Gastrocnemius medialis (tissue), 4 donors: ENCODE results near the gene ADARB2. TPM values are rescaled to one million over a fixed set of nuclear protein-coding genes. Genes with fewer than 3 reads are reported as not detected.

ENCODE experiments used
- ATAC-seq, 2 donors: fragments of 150-250 bp; one replicate each; pipeline ENCODE4 v1.9.1; 2016
- DNase-seq, 2 donors: peaks; one replicate each; pipeline ENCODE4 v3.0.0-alpha.2; 2019
- H3K27ac ChIP-seq, 4 donors: fragments of 200-600 bp; sonication (generic); 1 replicate in 1 of 4; 2 replicates in 3 of 4; pipeline ENCODE4 v1.5.1; 2016 to 2018; ENCODE audit warnings: mild to moderate bottlenecking in 2 of 4, moderate library complexity in 1 of 4
- H3K27me3 ChIP-seq, 3 donors: fragments of 200-600 bp; sonication (generic) in 2 of 3; 1 replicate in 1 of 3; 2 replicates in 2 of 3; pipeline versions ENCODE4 v1.5.1 to v1.6.0; 2016 to 2019; ENCODE audit warnings: mild to moderate bottlenecking in 1 of 3, moderate library complexity in 1 of 3
- H3K36me3 ChIP-seq, 2 donors: fragments of 200-600 bp; sonication (generic) in 1 of 2; one replicate each; pipeline ENCODE4 v1.5.1; 2017 to 2018
- H3K4me1 ChIP-seq, 2 donors: fragments of 200-600 bp; sonication (generic) in 1 of 2; one replicate each; pipeline ENCODE4 v1.5.1; 2016 to 2017; ENCODE audit warnings: mild to moderate bottlenecking in 2 of 2
- H3K4me3 ChIP-seq, 4 donors: fragments of 200-600 bp; sonication (generic) in 3 of 4; 1 replicate in 1 of 4; 2 replicates in 3 of 4; pipeline ENCODE4 v1.5.1; 2016 to 2019; ENCODE audit warnings: mild to moderate bottlenecking in 2 of 4
- H3K9me3 ChIP-seq, 3 donors: fragments of 200-600 bp; sonication (generic) in 2 of 3; 1 replicate in 1 of 3; 2 replicates in 2 of 3; pipeline ENCODE4 v1.5.1; 2016 to 2019
- CTCF ChIP-seq, 5 experiments: fragments of 450-650 bp in 3 of 5; fragments of 200-600 bp in 2 of 5; sonication (generic) in 2 of 5; IDR thresholded peaks in 4 of 5; conservative IDR thresholded peaks in 1 of 5; 1 replicate in 4 of 5; 2 replicates in 1 of 5; pipeline ENCODE4 v1.5.1; 2016 to 2019; ENCODE audit warnings: antibody characterized with exemption in 5 of 5, mild to moderate bottlenecking in 3 of 5, moderate library complexity in 3 of 5
- POLR2A ChIP-seq, 2 donors: fragments of 450-650 bp; IDR thresholded peaks; one replicate each; pipeline ENCODE4 v1.6.1; 2017; ENCODE audit warnings: antibody characterized with exemption in 2 of 2, mild to moderate bottlenecking in 2 of 2, moderate library complexity in 2 of 2
- in situ Hi-C, 4 donors: fragments of 200-750 bp; cut with MboI; loops; one replicate each; pipeline versions ENCODE4 v1.15.0 to v1.8.0; 2017; ENCODE audit warnings: low sequenced_read_pairs in 4 of 4
- intact Hi-C: fragments of 100-400 bp; cut with DNase I; formaldehyde crosslinking; loops from one replicate; pipeline ENCODE4 v1.15.1; 2023; ENCODE audit warnings: low total_unique reads
- total RNA-seq, 4 donors: library from RNA; depleted of rRNA; stranded (reverse); fragments of >200 nt; gene quantifications; one replicate each; pipeline versions ENCODE4 v1.1.0 to v1.2.3, GENCODE V29; 2016

The ADARB2 gene
- total RNA-seq, 4 donors from 2014 or later = 0.07 to 0.87 (median 0.10) TPM

DNA sequence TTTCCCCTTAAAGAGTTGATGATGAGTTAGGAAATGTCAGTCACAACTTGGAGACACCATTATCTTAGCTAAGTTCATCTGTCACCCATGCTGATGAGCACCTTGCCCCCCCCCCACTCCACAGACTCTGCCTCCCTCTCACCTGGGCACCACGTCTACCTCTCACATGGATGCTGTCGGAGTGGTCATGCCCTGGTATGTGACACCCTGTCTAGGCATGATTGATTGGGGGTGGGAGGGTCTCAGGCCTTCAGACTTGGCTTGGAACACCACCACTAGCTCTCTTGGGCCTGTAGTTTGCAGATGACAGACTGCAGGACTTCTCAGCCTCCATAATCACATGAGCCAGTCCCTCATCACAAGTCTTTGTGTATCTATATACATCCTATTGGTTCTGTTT, 603.2 kb downstream of the ADARB2 start:
- no peak for TF ChIP-seq CTCF (IDR thresholded peaks at IDR 0.05 in 4 of 5, conservative IDR thresholded peaks at IDR 0.05 in 1 of 5)
- TF ChIP-seq POLR2A (IDR thresholded peaks at IDR 0.05) = no peak
- no peak for ATAC-seq
- intact Hi-C loops (no loop called here), in situ Hi-C loops (no loop called here)
- Histone ChIP-seq H3K9me3 (no peaks in the 10 kb centered on the region), H3K27ac (no peak overlapping the region), H3K4me3 (no peak overlapping the region), H3K4me1 (no peaks in the 10 kb centered on the region), H3K27me3 (no peaks in the 10 kb centered on the region), H3K36me3 (peaks cover 2 to 28% of the 10 kb centered on the region in 2 donors)
- DNase-seq = no peak

DNA sequence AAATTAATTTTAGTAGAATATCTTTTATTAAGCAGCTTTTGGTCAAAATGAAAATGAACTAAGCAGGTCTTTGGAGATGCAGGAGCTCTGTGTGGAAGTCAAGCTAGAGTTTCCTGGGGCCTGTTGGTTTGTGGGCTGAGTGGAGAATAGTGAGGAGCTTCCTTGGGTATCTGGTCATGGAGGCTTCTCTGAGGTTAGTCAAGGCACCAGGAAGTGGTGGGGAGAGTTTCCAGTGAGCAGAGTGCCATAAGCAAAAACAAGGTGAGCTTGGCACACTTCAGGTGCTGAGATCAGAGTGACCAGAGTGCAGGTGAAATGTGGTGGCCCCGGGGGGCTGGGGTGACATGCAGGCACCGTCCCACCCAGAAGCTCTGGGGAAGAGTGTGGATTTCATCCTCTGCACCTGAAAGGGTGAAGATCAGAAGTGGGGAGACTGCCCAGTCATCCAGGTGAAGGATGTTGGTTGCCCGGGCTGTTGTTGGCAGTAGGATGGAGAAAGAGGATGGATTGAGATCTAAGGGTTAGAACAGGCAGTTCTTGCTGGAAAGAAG, 603.8 kb downstream of the ADARB2 start:
- Histone ChIP-seq H3K27me3 (no peaks in the 10 kb centered on the region), H3K36me3 (peaks cover 3 to 33% of the 10 kb centered on the region in 2 donors), H3K4me3 (no peak overlapping the region), H3K27ac (no peak overlapping the region), H3K9me3 (no peaks in the 10 kb centered on the region), H3K4me1 (no peaks in the 10 kb centered on the region)
- ATAC-seq = no peak
- in situ Hi-C loops (no loop called here), intact Hi-C loops (no loop called here)
- TF ChIP-seq CTCF (IDR thresholded peaks at IDR 0.05 in 4 of 5, conservative IDR thresholded peaks at IDR 0.05 in 1 of 5) (no peak), POLR2A (IDR thresholded peaks at IDR 0.05) (no peak)
- no peak for DNase-seq

- no peak for ATAC-seq
- Histone ChIP-seq H3K27ac (no peak overlapping the region), H3K9me3 (no peaks in the 10 kb centered on the region), H3K4me3 (no peak overlapping the region), H3K27me3 (no peaks in the 10 kb centered on the region), H3K36me3 (peaks cover 3 to 33% of the 10 kb centered on the region in 2 donors), H3K4me1 (no peaks in the 10 kb centered on the region)
- no peak for TF ChIP-seq CTCF (IDR thresholded peaks at IDR 0.05 in 4 of 5, conservative IDR thresholded peaks at IDR 0.05 in 1 of 5)
- TF ChIP-seq POLR2A (IDR thresholded peaks at IDR 0.05) = no peak
- in situ Hi-C loops (no loop called here), intact Hi-C loops (no loop called here)
- DNase-seq = no peak
Observed at GRCh38 chr10:1132584-1132983, 604.7 kb downstream of the ADARB2 start.

- Histone ChIP-seq H3K36me3 (peaks cover 3 to 40% of the 10 kb centered on the region in 2 donors), H3K27me3 (no peaks in the 10 kb centered on the region), H3K4me3 (no peak overlapping the region), H3K27ac (no peak overlapping the region), H3K4me1 (no peaks in the 10 kb centered on the region), H3K9me3 (no peaks in the 10 kb centered on the region)
- ATAC-seq = no peak
- in situ Hi-C loops (no loop called here), intact Hi-C loops (no loop called here)
- TF ChIP-seq CTCF (IDR thresholded peaks at IDR 0.05 in 4 of 5, conservative IDR thresholded peaks at IDR 0.05 in 1 of 5) = no peak
- no peak for TF ChIP-seq POLR2A (IDR thresholded peaks at IDR 0.05)
- no peak for DNase-seq
Observed at GRCh38 chr10:1130995-1131790, 606.1 kb downstream of the ADARB2 start.
